ENCODE data around the gene EID2.

The EID2 gene

DNA sequence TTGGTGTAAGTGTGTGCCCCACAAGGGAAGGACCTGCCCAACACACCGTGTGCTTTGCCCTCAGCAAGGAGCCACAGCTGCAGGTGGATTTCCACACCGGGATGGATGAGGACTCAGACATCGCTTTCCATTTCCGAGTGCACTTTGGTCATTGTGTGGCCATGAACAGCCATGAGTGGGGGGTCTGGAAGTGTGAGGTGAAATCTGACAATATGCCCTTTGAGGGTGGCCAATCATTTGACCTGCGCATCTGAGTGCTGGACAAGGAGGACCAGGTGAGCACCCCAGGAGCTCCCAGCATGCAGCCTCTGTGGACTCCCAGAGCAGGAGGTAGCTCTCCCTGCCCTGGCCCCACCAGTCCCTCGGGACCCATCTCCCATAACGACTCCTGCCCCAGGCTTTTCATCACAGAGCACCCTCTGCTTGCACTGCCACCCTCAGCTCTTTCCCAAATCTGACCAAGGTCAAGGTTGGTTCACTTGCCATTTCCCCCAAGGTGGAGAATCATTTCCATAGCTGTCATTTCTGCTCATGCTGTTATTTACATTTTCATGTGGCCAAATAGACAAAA is 13.2 kb upstream of the EID2 start:
- H3K9me3 ChIP-seq (ENCODE audit: control insufficient read depth, low read length), result no peaks in the 10 kb centered on the region
- H2BK15ac ChIP-seq (ENCODE audit: low read depth, poor library complexity, severe bottlenecking), result no peak overlapping the region
- H2BK5ac ChIP-seq (ENCODE audit: low read depth, low read length, poor library complexity, severe bottlenecking), result no peak overlapping the region
- H3K4ac ChIP-seq (ENCODE audit: low read depth in 1 of 2, low read length in 2 of 2), result no peak overlapping the region
- no peak overlapping the region for H2BK12ac ChIP-seq (ENCODE audit: low read length in 2 of 2)
- 72% methylated on average over 7 of the region's 7 CpGs for WGBS
- H4K8ac ChIP-seq (ENCODE audit: low read length), result no peak overlapping the region
- no peak overlapping the region for H4K91ac ChIP-seq (ENCODE audit: low read length)
- no peak overlapping the region for H2BK120ac ChIP-seq (ENCODE audit: low read depth, low read length)
- H3K36me3 ChIP-seq (ENCODE audit: control insufficient read depth in 1 of 2, insufficient read depth in 2 of 2, low read depth in 1 of 2, low read length in 2 of 2), result no peaks in the 10 kb centered on the region
- no peak for DNase-seq
- H3K4me2 ChIP-seq (ENCODE audit: low read length, poor library complexity, severe bottlenecking), result no peak overlapping the region
- no peaks in the 10 kb centered on the region for H3K4me1 ChIP-seq (ENCODE audit: control insufficient read depth, insufficient read depth, low read depth, low read length)
- H3K27me3 ChIP-seq (ENCODE audit: control insufficient read depth in 1 of 2, insufficient read depth in 1 of 2, low read length in 2 of 2), result peaks cover 20 to 21% of the 10 kb centered on the region in 2 experiments
- H3K4me3 ChIP-seq (ENCODE audit: insufficient read depth in 1 of 2, low read depth in 1 of 2, low read length in 2 of 2), result no peak overlapping the region
- no peak overlapping the region for H3K23ac ChIP-seq (ENCODE audit: low read length in 2 of 2)
- H2AFZ ChIP-seq (ENCODE audit: low read depth, low read length), result no peak overlapping the region
- H3K14ac ChIP-seq (ENCODE audit: low read length in 2 of 2), result no peak overlapping the region
- no peaks in the 10 kb centered on the region for H3K79me1 ChIP-seq (replicated peaks; ENCODE audit: low read length, poor library complexity, severe bottlenecking)
- H2AK5ac ChIP-seq (ENCODE audit: low read length, severe bottlenecking), result no peak overlapping the region
- no peak overlapping the region for H3K9ac ChIP-seq (ENCODE audit: low read length)
- H3K27ac ChIP-seq (ENCODE audit: low read length, poor library complexity, severe bottlenecking), result no peak overlapping the region
- H3K18ac ChIP-seq (ENCODE audit: low read depth in 1 of 2, low read length in 2 of 2), result no peak overlapping the region

- Histone ChIP-seq H2BK5ac (ENCODE audit: low read depth, low read length, poor library complexity, severe bottlenecking) (no peak overlapping the region), H3K79me1 (replicated peaks; ENCODE audit: low read length, poor library complexity, severe bottlenecking) (no peaks in the 10 kb centered on the region), H3K14ac (ENCODE audit: low read length in 2 of 2) (no peak overlapping the region), H2BK120ac (ENCODE audit: low read depth, low read length) (no peak overlapping the region), H3K4ac (ENCODE audit: low read depth in 1 of 2, low read length in 2 of 2) (no peak overlapping the region), H3K27me3 (ENCODE audit: control insufficient read depth in 1 of 2, insufficient read depth in 1 of 2, low read length in 2 of 2) (peaks cover 32 to 39% of the 10 kb centered on the region in 2 experiments), H4K8ac (ENCODE audit: low read length) (no peak overlapping the region), H2BK12ac (ENCODE audit: low read length in 2 of 2) (no peak overlapping the region), H3K4me2 (ENCODE audit: low read length, poor library complexity, severe bottlenecking) (no peak overlapping the region), H3K36me3 (ENCODE audit: control insufficient read depth in 1 of 2, insufficient read depth in 2 of 2, low read depth in 1 of 2, low read length in 2 of 2) (no peaks in the 10 kb centered on the region), H3K18ac (ENCODE audit: low read depth in 1 of 2, low read length in 2 of 2) (no peak overlapping the region), H3K9me3 (ENCODE audit: control insufficient read depth, low read length) (no peaks in the 10 kb centered on the region), H2BK15ac (ENCODE audit: low read depth, poor library complexity, severe bottlenecking) (no peak overlapping the region), H2AFZ (ENCODE audit: low read depth, low read length) (no peak overlapping the region), H3K4me1 (ENCODE audit: control insufficient read depth, insufficient read depth, low read depth, low read length) (no peaks in the 10 kb centered on the region), H3K4me3 (ENCODE audit: insufficient read depth in 1 of 2, low read depth in 1 of 2, low read length in 2 of 2) (no peak overlapping the region), H3K23ac (ENCODE audit: low read length in 2 of 2) (no peak overlapping the region), H2AK5ac (ENCODE audit: low read length, severe bottlenecking) (no peak overlapping the region), H3K9ac (ENCODE audit: low read length) (no peak overlapping the region), H3K27ac (ENCODE audit: low read length, poor library complexity, severe bottlenecking) (no peak overlapping the region), H4K91ac (ENCODE audit: low read length) (no peak overlapping the region)
- WGBS, result 82% methylated on average over 5 of the region's 5 CpGs
- DNase-seq, result no peak
These were observed 10.2 kb upstream of the EID2 start for GRCh38 chr19:39550197-39550596.

GRCh38 chr19:39546599-39546998 is 6.6 kb upstream of the EID2 start:
- H3K9me3 ChIP-seq (ENCODE audit: control insufficient read depth, low read length), result no peaks in the 10 kb centered on the region
- H3K4me3 ChIP-seq (ENCODE audit: insufficient read depth in 1 of 2, low read depth in 1 of 2, low read length in 2 of 2), result no peak overlapping the region
- no peak overlapping the region for H3K23ac ChIP-seq (ENCODE audit: low read length in 2 of 2)
- no peak overlapping the region for H2BK12ac ChIP-seq (ENCODE audit: low read length in 2 of 2)
- H2BK5ac ChIP-seq (ENCODE audit: low read depth, low read length, poor library complexity, severe bottlenecking), result no peak overlapping the region
- H3K4me2 ChIP-seq (ENCODE audit: low read length, poor library complexity, severe bottlenecking), result no peak overlapping the region
- no peaks in the 10 kb centered on the region for H3K36me3 ChIP-seq (ENCODE audit: control insufficient read depth in 1 of 2, insufficient read depth in 2 of 2, low read depth in 1 of 2, low read length in 2 of 2)
- no peak overlapping the region for H3K18ac ChIP-seq (ENCODE audit: low read depth in 1 of 2, low read length in 2 of 2)
- 60% methylated on average over 8 of the region's 8 CpGs for WGBS
- no peak overlapping the region for H2BK15ac ChIP-seq (ENCODE audit: low read depth, poor library complexity, severe bottlenecking)
- H2AK5ac ChIP-seq (ENCODE audit: low read length, severe bottlenecking), result no peak overlapping the region
- H3K27ac ChIP-seq (ENCODE audit: low read length, poor library complexity, severe bottlenecking), result no peak overlapping the region
- no peak overlapping the region for H4K91ac ChIP-seq (ENCODE audit: low read length)
- H3K79me1 ChIP-seq (replicated peaks; ENCODE audit: low read length, poor library complexity, severe bottlenecking), result no peaks in the 10 kb centered on the region
- no peak overlapping the region for H2AFZ ChIP-seq (ENCODE audit: low read depth, low read length)
- H3K27me3 ChIP-seq (ENCODE audit: control insufficient read depth in 1 of 2, insufficient read depth in 1 of 2, low read length in 2 of 2), result peaks cover 19 to 22% of the 10 kb centered on the region in 2 experiments
- H3K4me1 ChIP-seq (ENCODE audit: control insufficient read depth, insufficient read depth, low read depth, low read length), result no peaks in the 10 kb centered on the region
- no peak overlapping the region for H3K9ac ChIP-seq (ENCODE audit: low read length)
- H3K4ac ChIP-seq (ENCODE audit: low read depth in 1 of 2, low read length in 2 of 2), result no peak overlapping the region
- no peak overlapping the region for H2BK120ac ChIP-seq (ENCODE audit: low read depth, low read length)
- DNase-seq, result no peak
- H4K8ac ChIP-seq (ENCODE audit: low read length), result no peak overlapping the region
- no peak overlapping the region for H3K14ac ChIP-seq (ENCODE audit: low read length in 2 of 2)

GRCh38 chr19:39544911-39545310 is 5.0 kb upstream of the EID2 start:
- no peaks in the 10 kb centered on the region for H3K9me3 ChIP-seq (ENCODE audit: control insufficient read depth, low read length)
- peaks cover 18 to 19% of the 10 kb centered on the region in 2 experiments for H3K27me3 ChIP-seq (ENCODE audit: control insufficient read depth in 1 of 2, insufficient read depth in 1 of 2, low read length in 2 of 2)
- no peak for DNase-seq
- no peak overlapping the region for H4K8ac ChIP-seq (ENCODE audit: low read length)
- no peak overlapping the region for H2AFZ ChIP-seq (ENCODE audit: low read depth, low read length)
- H3K36me3 ChIP-seq (ENCODE audit: control insufficient read depth in 1 of 2, insufficient read depth in 2 of 2, low read depth in 1 of 2, low read length in 2 of 2), result no peaks in the 10 kb centered on the region
- no peak overlapping the region for H3K9ac ChIP-seq (ENCODE audit: low read length)
- no peak overlapping the region for H2BK12ac ChIP-seq (ENCODE audit: low read length in 2 of 2)
- H3K4me2 ChIP-seq (ENCODE audit: low read length, poor library complexity, severe bottlenecking), result no peak overlapping the region
- H4K91ac ChIP-seq (ENCODE audit: low read length), result no peak overlapping the region
- H3K23ac ChIP-seq (ENCODE audit: low read length in 2 of 2), result no peak overlapping the region
- H3K27ac ChIP-seq (ENCODE audit: low read length, poor library complexity, severe bottlenecking), result no peak overlapping the region
- H3K14ac ChIP-seq (ENCODE audit: low read length in 2 of 2), result no peak overlapping the region
- no peak overlapping the region for H3K4me3 ChIP-seq (ENCODE audit: insufficient read depth in 1 of 2, low read depth in 1 of 2, low read length in 2 of 2)
- H3K4ac ChIP-seq (ENCODE audit: low read depth in 1 of 2, low read length in 2 of 2), result no peak overlapping the region
- no peak overlapping the region for H3K18ac ChIP-seq (ENCODE audit: low read depth in 1 of 2, low read length in 2 of 2)
- H2BK120ac ChIP-seq (ENCODE audit: low read depth, low read length), result no peak overlapping the region
- no peak overlapping the region for H2AK5ac ChIP-seq (ENCODE audit: low read length, severe bottlenecking)
- 88% methylated on average over 1 of the region's 1 CpG for WGBS
- no peaks in the 10 kb centered on the region for H3K4me1 ChIP-seq (ENCODE audit: control insufficient read depth, insufficient read depth, low read depth, low read length)
- H3K79me1 ChIP-seq (replicated peaks; ENCODE audit: low read length, poor library complexity, severe bottlenecking), result no peaks in the 10 kb centered on the region
- H2BK15ac ChIP-seq (ENCODE audit: low read depth, poor library complexity, severe bottlenecking), result no peak overlapping the region
- H2BK5ac ChIP-seq (ENCODE audit: low read depth, low read length, poor library complexity, severe bottlenecking), result no peak overlapping the region

Data from mesenchymal stem cell (in vitro differentiated cells and primary cell).